WTC11 (cell line): ENCODE data around the gene CD22.

Experiments used
- AFF4 ChIP-seq: sonication (generic); formaldehyde crosslinking; IDR thresholded peaks from 2 replicates; pipeline ENCODE4 v1.8.1; 2023; ENCODE audit warnings: mild to moderate bottlenecking, missing genetic modification reagents, borderline replicate concordance
- ATF2 ChIP-seq: sonication (generic); formaldehyde crosslinking; IDR thresholded peaks from 2 replicates; pipeline ENCODE4 v1.8.1; 2022; ENCODE audit warnings: low read depth, missing genetic modification reagents, borderline replicate concordance
- ATF3 ChIP-seq: sonication (generic); formaldehyde crosslinking; conservative IDR thresholded peaks from 2 replicates; pipeline ENCODE4 v1.8.1; 2022; ENCODE audit warnings: mild to moderate bottlenecking, missing genetic modification reagents
- CREM ChIP-seq: sonication (generic); formaldehyde crosslinking; IDR thresholded peaks from 2 replicates; pipeline ENCODE4 v1.8.1; 2022; ENCODE audit warnings: mild to moderate bottlenecking, missing genetic modification reagents, moderate library complexity
- CTCF ChIP-seq: fragments of 200-600 bp; IDR thresholded peaks from 2 replicates; pipeline ENCODE4 v1.8.0; 2022; ENCODE audit warnings: antibody characterized with exemption
- ELF4 ChIP-seq: sonication (generic); formaldehyde crosslinking; IDR thresholded peaks from 2 replicates; pipeline ENCODE4 v1.8.1; 2022; ENCODE audit warnings: low read depth, mild to moderate bottlenecking, moderate library complexity, missing genetic modification reagents
- ESRRA ChIP-seq: sonication (generic); formaldehyde crosslinking; IDR thresholded peaks from 2 replicates; pipeline ENCODE4 v1.8.1; 2022; ENCODE audit warnings: mild to moderate bottlenecking, missing genetic modification reagents, borderline replicate concordance
- NFE2L1 ChIP-seq: sonication (generic); formaldehyde crosslinking; IDR thresholded peaks from 2 replicates; pipeline ENCODE4 v1.8.1; 2023; ENCODE audit warnings: missing genetic modification reagents
- NR1H2 ChIP-seq: sonication (generic); formaldehyde crosslinking; IDR thresholded peaks from 2 replicates; pipeline ENCODE4 v1.9.0; 2021; ENCODE audit warnings: mild to moderate bottlenecking, moderate library complexity, missing genetic modification reagents
- RELA ChIP-seq: sonication (generic); formaldehyde crosslinking; IDR thresholded peaks from 2 replicates; pipeline ENCODE4 v1.8.1; 2022; ENCODE audit warnings: missing genetic modification reagents, mild to moderate bottlenecking, borderline replicate concordance
- SMAD3 ChIP-seq: sonication (generic); formaldehyde crosslinking; IDR thresholded peaks from 2 replicates; pipeline ENCODE4 v1.8.0; 2022; ENCODE audit warnings: missing genetic modification reagents, mild to moderate bottlenecking, borderline replicate concordance
- TEAD4 ChIP-seq: sonication (generic); formaldehyde crosslinking; IDR thresholded peaks from 2 replicates; pipeline ENCODE4 v1.8.0; 2022; ENCODE audit warnings: mild to moderate bottlenecking, missing genetic modification reagents
- USF2 ChIP-seq: sonication (generic); formaldehyde crosslinking; IDR thresholded peaks from 2 replicates; pipeline ENCODE4 v1.8.1; 2023; ENCODE audit warnings: mild to moderate bottlenecking, missing genetic modification reagents, moderate library complexity
- ZNF423 ChIP-seq: fragments of 250-450 bp; sonication (Bioruptor Pico); IDR thresholded peaks from 2 replicates; pipeline ENCODE4 v2.1.2; 2022; ENCODE audit warnings: mild to moderate bottlenecking, moderate library complexity

GRCh38 chr19:35336166-35336955 is 7.4 kb downstream of the CD22 start:
- TF ChIP-seq CREM (CRISPR knock-in tag) (no peak), AFF4 (CRISPR knock-in tag) (no peak), ELF4 (CRISPR knock-in tag) (no peak), NFE2L1 (CRISPR knock-in tag) (no peak), TEAD4 (CRISPR knock-in tag) (no peak), ATF2 (CRISPR knock-in tag) (no peak), CTCF (no peak), ATF3 (CRISPR knock-in tag) (no peak), ZNF423 (CRISPR knock-in tag) (no peak), NR1H2 (no peak), SMAD3 (CRISPR knock-in tag) (no peak), USF2 (no peak), ESRRA (no peak), RELA (CRISPR knock-in tag) (no peak)
